ENCODE data around the gene SORCS1. TPM values are rescaled to one million over a fixed set of nuclear protein-coding genes. Genes with fewer than 3 reads are reported as not detected.

SORCS1 gene
- total RNA-seq, 1 donor from 2014 or later, result not detected

GRCh38 chr10:106672517-106673175 lies 491.9 kb downstream of the SORCS1 start:
- no peaks in the 10 kb centered on the region for H3K27me3 ChIP-seq (ENCODE audit: control insufficient read depth, insufficient read depth, low read length)
- TF ChIP-seq CTCF (IDR thresholded peaks at IDR 0.05; ENCODE audit: insufficient read depth, low read length, severe bottlenecking), result no peak
- no peak for FAIRE-seq

GRCh38 chr10:106661767-106662140 lies 502.8 kb downstream of the SORCS1 start:
- DNase-seq (ENCODE audit: low read depth) (no peak), FAIRE-seq (no peak)
- TF ChIP-seq CTCF (IDR thresholded peaks at IDR 0.05; ENCODE audit: insufficient read depth, low read length, severe bottlenecking), result no peak
- no peaks in the 10 kb centered on the region for H3K36me3 ChIP-seq (ENCODE audit: control insufficient read depth, insufficient read depth, low read length)
- no peaks in the 10 kb centered on the region for H3K27me3 ChIP-seq (ENCODE audit: control insufficient read depth, insufficient read depth, low read length)
- H3K4me3 ChIP-seq (ENCODE audit: low read depth, low read length), result no peak overlapping the region

More at GRCh38 chr10:106672517-106673175, 491.9 kb downstream of the SORCS1 start:
- Histone ChIP-seq H3K4me3 (ENCODE audit: low read depth, low read length) (no peak overlapping the region), H3K36me3 (ENCODE audit: control insufficient read depth, insufficient read depth, low read length) (no peaks in the 10 kb centered on the region)
- DNase-seq (ENCODE audit: low read depth), result no peak

- TF ChIP-seq CTCF (IDR thresholded peaks at IDR 0.05; ENCODE audit: insufficient read depth, low read length, severe bottlenecking), result no peak
- FAIRE-seq (no peak), DNase-seq (ENCODE audit: low read depth) (no peak)
- Histone ChIP-seq H3K27me3 (ENCODE audit: control insufficient read depth, insufficient read depth, low read length) (no peaks in the 10 kb centered on the region), H3K4me3 (ENCODE audit: low read depth, low read length) (no peak overlapping the region), H3K36me3 (ENCODE audit: control insufficient read depth, insufficient read depth, low read length) (no peaks in the 10 kb centered on the region)
These were observed 503.3 kb downstream of the SORCS1 start for GRCh38 chr10:106661133-106661766.

GRCh38 chr10:106660550-106660949 lies 504.0 kb downstream of the SORCS1 start:
- no peak for DNase-seq (ENCODE audit: low read depth)
- no peak for TF ChIP-seq CTCF (IDR thresholded peaks at IDR 0.05; ENCODE audit: insufficient read depth, low read length, severe bottlenecking)
- FAIRE-seq, result no peak

GRCh38 chr10:106655636-106656035 lies 508.9 kb downstream of the SORCS1 start:
- DNase-seq (ENCODE audit: low read depth) (no peak), FAIRE-seq (no peak)
- H3K27me3 ChIP-seq (ENCODE audit: control insufficient read depth, insufficient read depth, low read length), result no peaks in the 10 kb centered on the region
- H3K4me3 ChIP-seq (ENCODE audit: low read depth, low read length), result no peak overlapping the region
- TF ChIP-seq CTCF (IDR thresholded peaks at IDR 0.05; ENCODE audit: insufficient read depth, low read length, severe bottlenecking), result no peak
- no peaks in the 10 kb centered on the region for H3K36me3 ChIP-seq (ENCODE audit: control insufficient read depth, insufficient read depth, low read length)

More at GRCh38 chr10:106660550-106660949, 504.0 kb downstream of the SORCS1 start:
- Histone ChIP-seq H3K36me3 (ENCODE audit: control insufficient read depth, insufficient read depth, low read length) (no peaks in the 10 kb centered on the region), H3K27me3 (ENCODE audit: control insufficient read depth, insufficient read depth, low read length) (no peaks in the 10 kb centered on the region), H3K4me3 (ENCODE audit: low read depth, low read length) (no peak overlapping the region)
